Stimulated activated CD8-positive, alpha-beta memory T cell treated with anti-CD3 and anti-CD28 coated beads, Interleukin-7, amount 100 ng/mL, for 1 hour (primary cell): ENCODE results near the gene CERS3.
"Not testable (repeated sequence)": the region's sequence is repeated elsewhere in the genome, so short reads cannot be mapped to it uniquely, and the experiment has no call there.

Experiments
- DNase-seq, 2 donors: peaks; one replicate each; pipeline ENCODE4 v3.0.0-alpha.2; 2020; ENCODE audit warnings: low read depth in 2 of 2

CERS3 gene

GRCh38 chr15:100464888-100465287 lies 63.9 kb downstream of the CERS3 start:
- no peak for DNase-seq

GRCh38 chr15:100464256-100464655 lies 64.5 kb downstream of the CERS3 start:
- DNase-seq: no peak

GRCh38 chr15:100463515-100463914 lies 65.2 kb downstream of the CERS3 start:
- DNase-seq: no peak

- DNase-seq: no peak
These were observed 67.7 kb downstream of the CERS3 start for GRCh38 chr15:100461049-100461448.

GRCh38 chr15:100457201-100457600 lies 71.5 kb downstream of the CERS3 start:
- DNase-seq: no peak

GRCh38 chr15:100454148-100454547 lies 74.6 kb downstream of the CERS3 start:
- DNase-seq: no peak

- DNase-seq: no peak
These were observed 80.3 kb downstream of the CERS3 start for GRCh38 chr15:100448481-100448880.

GRCh38 chr15:100441063-100441462 lies 87.7 kb downstream of the CERS3 start:
- DNase-seq: not testable (repeated sequence)

- no peak for DNase-seq
These were observed 89.2 kb downstream of the CERS3 start for GRCh38 chr15:100439514-100439913.

- no peak for DNase-seq
These were observed 90.2 kb downstream of the CERS3 start for GRCh38 chr15:100438570-100438969.

GRCh38 chr15:100437261-100437660 lies 91.5 kb downstream of the CERS3 start:
- DNase-seq: no peak

- no peak for DNase-seq
These were observed 94.2 kb downstream of the CERS3 start for GRCh38 chr15:100434561-100434960.

- no peak for DNase-seq
These were observed 94.7 kb downstream of the CERS3 start for GRCh38 chr15:100434038-100434437.

GRCh38 chr15:100433304-100433703 lies 95.4 kb downstream of the CERS3 start:
- no peak for DNase-seq

- no peak for DNase-seq
These were observed 98.3 kb downstream of the CERS3 start for GRCh38 chr15:100430411-100430810.

- no peak for DNase-seq
These were observed 99.5 kb downstream of the CERS3 start for GRCh38 chr15:100429116-100429728.

- no peak for DNase-seq
These were observed 101.8 kb downstream of the CERS3 start for GRCh38 chr15:100426937-100427336.

GRCh38 chr15:100405179-100405578 lies 123.6 kb downstream of the CERS3 start:
- no peak for DNase-seq

GRCh38 chr15:100400996-100401395 lies 127.8 kb downstream of the CERS3 start:
- no peak for DNase-seq

- DNase-seq: no peak
These were observed 133.9 kb downstream of the CERS3 start for GRCh38 chr15:100394736-100395440.

GRCh38 chr15:100393008-100393407 lies 135.7 kb downstream of the CERS3 start:
- no peak for DNase-seq

GRCh38 chr15:100385300-100386050 lies 143.3 kb downstream of the CERS3 start:
- no peak for DNase-seq

GRCh38 chr15:100384108-100384410 lies 144.7 kb downstream of the CERS3 start:
- DNase-seq: no peak
